ENCODE measurements around the gene LRBA. TPM values are rescaled to one million over a fixed set of nuclear protein-coding genes. Genes with fewer than 3 reads are reported as not detected.

Gene LRBA
- total and polyA plus RNA-seq, 9 of the 15 experiments (the other 6 are each of a cell fraction or from before 2014, with no cell fraction given) = 24.2 to 88.7 (median 59.7) TPM

- H3K27me3 ChIP-seq (ENCODE audit: control insufficient read depth in 2 of 2, insufficient read depth in 2 of 2, low read length in 2 of 2) = peaks cover 13 to 24% of the 10 kb centered on the region in 2 experiments; a peak in 4 of 5 replicates
- ChIA-PET CTCF (ENCODE audit: low intra/inter-chr PET ratio) (no interaction called here), POLR2A (no interaction called here)
- TF ChIP-seq, protein P1, sequence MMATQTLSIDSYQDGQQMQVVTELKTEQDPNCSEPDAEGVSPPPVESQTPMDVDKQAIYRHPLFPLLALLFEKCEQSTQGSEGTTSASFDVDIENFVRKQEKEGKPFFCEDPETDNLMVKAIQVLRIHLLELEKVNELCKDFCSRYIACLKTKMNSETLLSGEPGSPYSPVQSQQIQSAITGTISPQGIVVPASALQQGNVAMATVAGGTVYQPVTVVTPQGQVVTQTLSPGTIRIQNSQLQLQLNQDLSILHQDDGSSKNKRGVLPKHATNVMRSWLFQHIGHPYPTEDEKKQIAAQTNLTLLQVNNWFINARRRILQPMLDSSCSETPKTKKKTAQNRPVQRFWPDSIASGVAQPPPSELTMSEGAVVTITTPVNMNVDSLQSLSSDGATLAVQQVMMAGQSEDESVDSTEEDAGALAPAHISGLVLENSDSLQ (IDR thresholded peaks at IDR 0.05) = peak; percentile 58
- TF ChIP-seq PBX2 (CRISPR knock-in tag; IDR thresholded peaks at IDR 0.05; ENCODE audit: low read depth) = no peak
- 0 out of 2 replicates have a peak, but pooled peaks have one; percentile 22 for TF ChIP-seq PBX2 (tag; conservative IDR thresholded peaks at IDR 0.05; ENCODE audit: low read depth)
- TF ChIP-seq HSF4 (CRISPR knock-in tag; IDR thresholded peaks at IDR 0.05; ENCODE audit: borderline replicate concordance) = no peak
- no peak overlapping the region for H3K9ac ChIP-seq (ENCODE audit: insufficient read depth in 1 of 2, low read depth in 2 of 2, low read length in 2 of 2)
- no peaks in the 10 kb centered on the region for H3K36me3 ChIP-seq (ENCODE audit: control insufficient read depth, insufficient read depth, low read length)
- H3K4me3 ChIP-seq = no peak overlapping the region
- H3K4me1 ChIP-seq (replicated peaks in 1 of 2; ENCODE audit: control insufficient read depth in 2 of 2, insufficient read depth in 2 of 2, low read length in 2 of 2) = no peaks in the 10 kb centered on the region
- H2AFZ ChIP-seq (ENCODE audit: low read depth, low read length) = no peak overlapping the region
- intact Hi-C loops (cut with micrococcal nuclease) = no loop called here
- DNase-seq (ENCODE audit: extremely low read depth in 1 of 4, low spot score in 3 of 4) (no peak), ATAC-seq (no peak), FAIRE-seq (no peak)
- in situ Hi-C loops (cut with MboI) = no loop called here
- no peaks in the 10 kb centered on the region for H3K9me3 ChIP-seq (replicated peaks; ENCODE audit: control insufficient read depth, insufficient read depth, low read depth, low read length)
- no peaks in the 10 kb centered on the region for H3K79me2 ChIP-seq (ENCODE audit: control insufficient read depth, insufficient read depth, low read length)
- H4K20me1 ChIP-seq (replicated peaks; ENCODE audit: control insufficient read depth, insufficient read depth, low read length) = no peaks in the 10 kb centered on the region
- no peak overlapping the region for H3K27ac ChIP-seq (ENCODE audit: extremely low read depth, low read depth, low read length)
- no TSS peak for BruUV-seq (replicated peaks)
- no peak overlapping the region for H3K4me2 ChIP-seq (ENCODE audit: insufficient read depth, low read length)
- 2% methylated on average over 4 of the region's 4 CpGs for WGBS (ENCODE audit: insufficient coverage, low coverage, missing lambda C conversion rate)
- H3K9me1 ChIP-seq (ENCODE audit: control insufficient read depth, insufficient read depth, low read length) = no peaks in the 10 kb centered on the region
Measured at GRCh38 chr4:150231107-150231770, 783.8 kb downstream of the LRBA start.

Measured in K562 (cell line).